Calu3 (cell line): ENCODE measurements around the gene TTC39C. TPM values are rescaled to one million over a fixed set of nuclear protein-coding genes. Genes with fewer than 3 reads are reported as not detected.
A peak's percentile ranks its signal among the peaks of the same experiment; 100 is the strongest.

ENCODE experiments used
- BruUV-seq: library from RNA; stranded (reverse); fragments of 400-500 nt; replicated peaks from 2 replicates; lab custom pipeline; 2021; lab: Mats Ljungman, UMichigan
- CTCF ChIA-PET: fragments of 300-600 bp; sonication (Branson Sonifier 250); formaldehyde crosslinking; loops from one replicate; lab custom pipeline; 2022; ENCODE audit warnings: antibody characterized with exemption; lab: Charles Lee
- DNase-seq: peaks from one replicate; pipeline ENCODE4 v3.0.0; 2022
- H3K27ac Mint-ChIP-seq: one replicate; pipeline ENCODE4 v1.8.0; 2022; ENCODE audit warnings: mixed read lengths; ENCODE audit not compliant: unreplicated experiment
- H3K27me3 Mint-ChIP-seq: one replicate; pipeline ENCODE4 v1.8.0; 2022; ENCODE audit warnings: mixed read lengths; ENCODE audit not compliant: unreplicated experiment
- H3K36me3 Mint-ChIP-seq: one replicate; pipeline ENCODE4 v1.8.0; 2022; ENCODE audit warnings: mild to moderate bottlenecking, moderate library complexity, mixed read lengths; ENCODE audit not compliant: insufficient read depth, unreplicated experiment
- H3K4me1 Mint-ChIP-seq: one replicate; pipeline ENCODE4 v1.8.0; 2022; ENCODE audit warnings: mild to moderate bottlenecking, low read depth, mixed read lengths; ENCODE audit not compliant: unreplicated experiment
- H3K4me3 Mint-ChIP-seq: one replicate; pipeline ENCODE4 v1.8.0; 2022; ENCODE audit warnings: mild to moderate bottlenecking, low read depth, moderate library complexity, mixed read lengths; ENCODE audit not compliant: unreplicated experiment
- H3K9me3 Mint-ChIP-seq: one replicate; pipeline ENCODE4 v1.8.0; 2022; ENCODE audit warnings: low read depth, mixed read lengths; ENCODE audit not compliant: unreplicated experiment
- intact Hi-C: fragments of 100-400 bp; cut with micrococcal nuclease; formaldehyde crosslinking; loops from one replicate; pipeline ENCODE4 v1.10.0; 2022; ENCODE audit not compliant: unreplicated experiment
- total RNA-seq: library from RNA; stranded (reverse); gene quantifications from 2 replicates; pipeline ENCODE4 v1.2.3, GENCODE V29; 2022
- TF ChIP-seq, protein P1 (sequence below): fragments of 200-600 bp; IDR thresholded peaks from one replicate; pipeline ENCODE4 v1.8.0; 2022; ENCODE audit warnings: antibody characterized with exemption; ENCODE audit not compliant: unreplicated experiment

TTC39C gene
- total RNA-seq, 1 experiment from 2014 or later: 26.8 TPM

DNA sequence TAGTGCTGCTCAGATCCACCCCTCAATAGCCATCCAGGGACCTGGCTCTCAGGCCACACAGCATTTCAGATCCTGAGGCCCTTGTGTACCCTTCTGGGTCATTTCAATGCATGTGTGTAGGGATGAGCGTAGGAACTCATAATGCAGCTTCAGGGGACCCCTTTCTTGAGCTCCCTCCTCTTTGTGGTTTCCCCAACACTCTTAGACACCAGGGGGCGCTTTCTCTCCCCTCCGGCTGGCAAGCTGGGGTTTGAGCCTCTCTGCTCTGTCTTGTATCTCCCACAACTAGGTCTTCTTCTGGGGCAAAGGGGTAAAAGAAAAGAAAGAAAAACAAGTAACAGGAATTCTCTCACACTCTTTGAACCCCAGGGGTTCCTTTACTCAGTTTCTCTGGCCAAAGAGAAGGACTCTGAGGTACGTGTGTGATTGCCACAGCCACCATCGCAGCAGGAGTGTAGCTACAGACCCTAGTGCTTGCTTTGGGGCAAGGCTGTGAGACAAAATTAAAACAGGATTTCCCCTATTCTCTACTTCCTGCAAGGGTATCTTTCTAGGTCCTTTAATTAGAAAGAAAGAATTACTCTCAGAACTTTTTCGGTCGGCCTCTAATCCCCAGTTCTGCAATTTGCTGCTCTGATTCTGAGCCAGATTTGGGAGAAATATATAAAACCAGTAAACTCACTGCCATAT, 162.3 kb downstream of the TTC39C start:
- peaks cover 6% of the 10 kb centered on the region for H3K4me1 Mint-ChIP-seq
- CTCF ChIA-PET: interaction anchor here (0.6 to 1.5 kb wide), 15 partner anchors 11 to 312 kb away, joined by 3 to 17 read pairs (median 4); partner anchors contain the start of gene CABYR
- no peaks in the 10 kb centered on the region for H3K36me3 Mint-ChIP-seq
- no peaks in the 10 kb centered on the region for H3K9me3 Mint-ChIP-seq
- no TSS peak for BruUV-seq
- no peak overlapping the region for H3K4me3 Mint-ChIP-seq
- no peaks in the 10 kb centered on the region for H3K27me3 Mint-ChIP-seq
- TF ChIP-seq, protein P1, sequence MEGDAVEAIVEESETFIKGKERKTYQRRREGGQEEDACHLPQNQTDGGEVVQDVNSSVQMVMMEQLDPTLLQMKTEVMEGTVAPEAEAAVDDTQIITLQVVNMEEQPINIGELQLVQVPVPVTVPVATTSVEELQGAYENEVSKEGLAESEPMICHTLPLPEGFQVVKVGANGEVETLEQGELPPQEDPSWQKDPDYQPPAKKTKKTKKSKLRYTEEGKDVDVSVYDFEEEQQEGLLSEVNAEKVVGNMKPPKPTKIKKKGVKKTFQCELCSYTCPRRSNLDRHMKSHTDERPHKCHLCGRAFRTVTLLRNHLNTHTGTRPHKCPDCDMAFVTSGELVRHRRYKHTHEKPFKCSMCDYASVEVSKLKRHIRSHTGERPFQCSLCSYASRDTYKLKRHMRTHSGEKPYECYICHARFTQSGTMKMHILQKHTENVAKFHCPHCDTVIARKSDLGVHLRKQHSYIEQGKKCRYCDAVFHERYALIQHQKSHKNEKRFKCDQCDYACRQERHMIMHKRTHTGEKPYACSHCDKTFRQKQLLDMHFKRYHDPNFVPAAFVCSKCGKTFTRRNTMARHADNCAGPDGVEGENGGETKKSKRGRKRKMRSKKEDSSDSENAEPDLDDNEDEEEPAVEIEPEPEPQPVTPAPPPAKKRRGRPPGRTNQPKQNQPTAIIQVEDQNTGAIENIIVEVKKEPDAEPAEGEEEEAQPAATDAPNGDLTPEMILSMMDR: peak; percentile 90
- intact Hi-C loops: loop anchor here (1.0 to 10.0 kb wide), 3 partner anchors 40 to 138 kb away; no protein-coding TSS in a partner anchor
- no peak overlapping the region for H3K27ac Mint-ChIP-seq
- peak; percentile 81 for DNase-seq

DNA sequence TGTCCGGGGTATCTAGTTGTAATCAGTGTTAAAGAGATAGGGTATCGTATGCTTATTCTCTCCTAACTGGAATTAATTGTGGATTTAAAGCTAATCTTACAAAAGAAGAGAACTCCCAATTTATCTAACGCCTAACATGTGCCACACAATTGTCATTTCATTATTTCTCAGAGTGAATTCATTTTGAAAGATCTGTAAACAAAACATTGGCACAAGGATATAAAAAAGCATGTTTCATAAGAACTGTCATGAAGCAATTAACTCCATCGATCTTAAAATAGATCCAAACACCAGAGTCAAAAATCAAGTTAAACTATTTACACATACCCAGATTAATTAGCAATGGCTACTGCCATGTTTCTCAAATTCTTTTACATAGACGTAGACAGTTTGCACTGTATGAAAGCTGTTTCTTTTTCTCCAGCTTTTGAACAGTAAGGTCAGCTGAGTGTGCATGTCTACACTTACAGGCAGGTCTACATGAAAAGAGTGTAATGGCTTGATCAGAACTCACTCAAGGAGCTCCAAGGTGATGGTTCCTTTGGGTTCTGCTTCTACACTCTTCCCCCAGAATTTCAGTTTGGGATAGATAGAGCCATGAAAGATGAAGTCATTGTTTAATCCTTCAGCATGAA, 163.1 kb downstream of the TTC39C start:
- no peak for DNase-seq
- Mint-ChIP-seq H3K27me3 (no peaks in the 10 kb centered on the region), H3K4me3 (no peak overlapping the region), H3K4me1 (peaks cover 14% of the 10 kb centered on the region), H3K9me3 (no peaks in the 10 kb centered on the region), H3K36me3 (no peaks in the 10 kb centered on the region), H3K27ac (no peak overlapping the region)
- TF ChIP-seq, protein P1: no peak
- no TSS peak for BruUV-seq
- intact Hi-C loops: loop anchor here (5.0 to 10.0 kb wide), 2 partner anchors 40 to 137 kb away; no protein-coding TSS in a partner anchor
- CTCF ChIA-PET: interaction anchor here (1.3 to 1.5 kb wide), 3 partner anchors 93 to 312 kb away, joined by 14 to 17 read pairs (median 16); no protein-coding TSS in a partner anchor

DNA sequence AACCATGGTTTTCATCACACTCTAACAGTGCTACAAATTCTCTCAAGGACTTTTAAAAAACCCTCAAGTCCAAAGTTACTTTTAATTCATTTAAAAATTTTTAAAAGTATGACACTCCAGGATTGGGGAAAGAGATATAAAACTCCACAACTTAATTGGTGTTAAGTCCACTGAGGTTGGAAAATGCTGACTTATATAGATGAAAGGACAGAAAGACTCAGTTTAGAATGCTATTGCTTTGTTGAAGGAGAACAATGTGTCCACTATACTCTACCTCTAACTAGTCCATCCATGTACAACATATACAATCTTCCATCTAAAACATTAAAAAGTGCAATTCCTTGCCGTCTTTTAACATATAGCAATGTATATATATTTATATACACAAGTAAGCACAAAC, 165.5 kb downstream of the TTC39C start:
- H3K4me1 Mint-ChIP-seq: peaks cover 14% of the 10 kb centered on the region
- no peak overlapping the region for H3K27ac Mint-ChIP-seq
- no peak for DNase-seq
- TF ChIP-seq, protein P1: no peak
- BruUV-seq: no TSS peak
- CTCF ChIA-PET: no interaction called here
- H3K9me3 Mint-ChIP-seq: no peaks in the 10 kb centered on the region
- intact Hi-C loops: no loop called here
- H3K27me3 Mint-ChIP-seq: no peaks in the 10 kb centered on the region
- no peaks in the 10 kb centered on the region for H3K36me3 Mint-ChIP-seq
- no peak overlapping the region for H3K4me3 Mint-ChIP-seq

DNA sequence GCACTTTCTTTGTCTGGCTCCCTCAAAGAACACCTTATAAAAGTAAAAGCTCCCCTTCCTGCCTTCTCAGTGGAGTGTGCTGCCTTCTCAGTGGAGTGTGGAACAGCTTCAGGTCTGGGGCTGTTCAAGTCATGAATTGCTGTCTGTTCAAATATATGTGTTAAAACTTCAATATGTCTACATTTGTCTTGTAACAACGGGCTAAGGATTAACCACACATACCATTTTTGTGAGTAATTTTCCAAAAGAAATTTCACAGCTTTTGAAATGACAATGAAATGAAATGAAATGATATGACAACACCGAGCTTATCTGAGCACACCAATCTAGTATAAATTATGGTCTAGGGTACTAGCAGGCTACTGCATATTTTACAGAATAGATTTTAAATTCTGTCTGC, 167.3 kb downstream of the TTC39C start:
- TF ChIP-seq, protein P1: no peak
- CTCF ChIA-PET: no interaction called here
- no peak overlapping the region for H3K4me3 Mint-ChIP-seq
- H3K27ac Mint-ChIP-seq: no peak overlapping the region
- intact Hi-C loops: no loop called here
- no peaks in the 10 kb centered on the region for H3K36me3 Mint-ChIP-seq
- no TSS peak for BruUV-seq
- DNase-seq: no peak
- no peaks in the 10 kb centered on the region for H3K27me3 Mint-ChIP-seq
- H3K9me3 Mint-ChIP-seq: no peaks in the 10 kb centered on the region
- H3K4me1 Mint-ChIP-seq: peaks cover 14% of the 10 kb centered on the region

Other genes with a start within 250 kb of the TTC39C start
- 10.6 and 12.8 TPM in 2 replicates for gene CABYR, start 124.3 kb downstream of the TTC39C start, total RNA-seq